ENCODE measurements around the gene KDM2B.

Gene KDM2B

DNA sequence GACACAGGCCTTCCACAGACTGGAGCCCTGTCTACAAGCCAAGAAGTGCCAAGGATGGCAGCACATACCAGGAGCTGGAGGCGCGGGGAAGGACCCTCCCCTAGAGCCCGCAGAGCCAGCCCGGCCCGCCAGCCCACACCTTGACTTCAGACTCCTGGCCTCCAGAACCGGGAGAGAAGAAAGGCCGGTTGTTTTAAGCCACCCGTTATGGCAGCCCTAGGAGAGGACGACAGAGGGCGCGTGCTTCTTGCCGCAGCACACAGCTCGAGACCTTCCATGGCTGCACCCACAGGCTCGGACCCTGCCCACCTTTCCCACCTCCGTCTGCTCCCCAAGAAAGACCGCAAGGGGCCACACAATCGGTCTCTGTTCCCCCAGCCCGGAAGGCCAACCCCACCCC lies 127.2 kb downstream of the KDM2B start:
- no peak for DNase-seq

DNA sequence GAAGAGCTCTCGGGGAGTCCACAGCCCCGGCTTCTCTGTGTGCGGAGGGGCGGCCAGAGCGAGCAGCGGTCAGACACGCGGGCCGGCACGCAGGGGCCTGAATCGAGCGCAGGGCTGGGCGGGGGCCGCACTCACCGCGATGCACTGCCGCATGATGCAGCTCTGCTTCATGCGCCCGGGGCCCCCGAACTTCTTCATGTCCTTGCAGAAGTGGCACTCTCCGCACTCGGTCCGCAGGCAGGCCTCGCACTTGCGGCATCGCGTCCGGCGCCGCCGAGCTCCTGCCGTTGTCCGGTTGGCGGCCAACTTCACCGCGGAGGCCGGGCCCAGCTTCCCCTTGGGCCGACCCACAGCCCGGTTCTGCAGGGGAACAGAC lies 127.8 kb downstream of the KDM2B start:
- DNase-seq: no peak

DNA sequence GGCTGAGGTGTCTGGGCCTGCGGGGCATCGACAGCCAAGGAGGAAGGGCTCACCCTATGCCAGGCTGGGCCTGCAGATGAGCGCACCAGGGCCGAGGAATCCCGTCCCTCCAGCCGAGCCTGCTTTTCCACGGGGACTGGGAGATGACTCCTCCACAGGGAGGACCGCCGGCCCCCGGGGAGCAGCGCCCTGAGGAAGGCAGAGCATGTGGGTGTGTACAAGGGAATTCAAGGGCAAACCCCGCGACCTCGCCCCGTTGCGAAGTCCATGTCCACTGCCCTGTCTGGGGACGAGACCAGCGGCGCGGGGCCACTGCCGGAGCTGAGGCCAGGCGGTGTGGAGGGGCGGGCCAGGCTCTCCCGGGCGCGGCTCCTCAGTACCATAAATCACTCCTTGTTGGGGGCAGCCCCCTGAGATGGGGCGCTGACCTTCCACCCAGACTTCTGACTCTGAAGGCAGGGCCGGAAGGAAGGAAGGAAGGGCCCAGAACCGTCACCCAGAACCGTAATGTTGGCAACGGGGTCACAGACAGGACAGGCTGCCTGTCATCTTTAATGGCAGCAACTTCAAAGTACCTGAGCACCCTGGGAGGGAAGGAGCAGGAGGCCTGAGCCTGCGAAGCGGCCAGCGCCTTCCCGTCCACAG lies 128.4 kb downstream of the KDM2B start:
- no peak for DNase-seq

DNA sequence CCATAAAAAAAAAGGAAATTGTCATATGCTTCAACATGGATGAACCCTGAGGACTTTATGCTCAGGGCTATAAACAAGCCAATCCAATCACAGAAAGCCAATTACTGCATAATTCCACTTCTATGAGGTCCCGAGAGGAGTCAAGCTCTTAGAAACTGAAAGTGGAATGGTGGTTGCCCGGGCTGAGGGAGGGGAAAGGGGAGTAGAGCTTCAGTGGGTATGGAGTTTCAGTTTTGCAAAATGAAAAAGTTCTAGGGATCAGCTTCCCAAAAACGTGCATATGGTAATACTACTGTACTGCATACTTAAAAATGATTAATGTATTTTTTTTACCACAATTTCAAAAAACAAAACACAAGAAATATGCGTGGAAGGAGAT lies 128.9 kb downstream of the KDM2B start:
- no peak for DNase-seq

DNA sequence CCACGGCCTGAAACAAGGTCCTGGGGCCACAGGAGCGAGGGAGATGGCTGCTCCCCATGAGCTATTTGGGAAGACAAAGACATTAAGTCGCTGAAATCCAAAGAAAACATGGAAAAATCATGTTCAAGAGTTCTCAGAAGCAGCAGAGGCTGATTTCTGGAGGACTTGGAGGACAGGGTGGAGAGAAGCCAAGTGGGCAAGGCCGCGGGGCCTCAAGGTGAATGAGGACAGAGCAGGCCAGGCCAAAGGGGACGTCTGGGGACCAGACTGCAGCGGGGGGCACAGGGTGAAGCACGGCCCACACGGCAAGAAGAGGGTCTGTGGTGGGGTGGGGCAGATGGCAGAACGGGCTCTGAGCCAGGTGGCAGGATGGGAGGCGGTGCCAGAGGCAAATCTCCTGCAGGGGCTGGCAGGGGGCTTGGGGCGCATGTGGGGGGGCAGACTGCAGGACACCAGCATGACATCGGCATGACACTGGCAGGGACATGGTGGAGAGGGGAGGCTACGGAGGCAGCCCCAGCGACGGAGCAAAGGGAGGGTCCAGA lies 132.0 kb downstream of the KDM2B start:
- DNase-seq: no peak

DNA sequence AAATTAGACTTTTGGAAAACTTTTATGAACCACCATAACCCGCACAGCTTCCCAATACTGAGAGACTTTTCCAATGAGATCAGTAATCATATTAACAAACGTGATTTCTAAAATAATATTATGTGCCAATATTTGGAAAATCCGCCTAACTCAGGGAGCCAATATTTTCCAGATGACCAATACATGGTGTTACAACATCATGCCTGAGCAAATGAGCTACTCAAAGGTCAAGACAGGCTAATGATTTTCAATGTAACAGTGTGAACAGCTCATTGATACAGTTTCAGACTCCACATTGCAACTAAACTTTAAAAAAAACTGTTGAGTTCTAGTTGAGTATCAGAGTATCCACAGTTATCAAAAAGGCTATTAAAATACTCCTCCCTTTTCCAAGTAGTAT lies 134.1 kb downstream of the KDM2B start:
- no peak for DNase-seq

DNA sequence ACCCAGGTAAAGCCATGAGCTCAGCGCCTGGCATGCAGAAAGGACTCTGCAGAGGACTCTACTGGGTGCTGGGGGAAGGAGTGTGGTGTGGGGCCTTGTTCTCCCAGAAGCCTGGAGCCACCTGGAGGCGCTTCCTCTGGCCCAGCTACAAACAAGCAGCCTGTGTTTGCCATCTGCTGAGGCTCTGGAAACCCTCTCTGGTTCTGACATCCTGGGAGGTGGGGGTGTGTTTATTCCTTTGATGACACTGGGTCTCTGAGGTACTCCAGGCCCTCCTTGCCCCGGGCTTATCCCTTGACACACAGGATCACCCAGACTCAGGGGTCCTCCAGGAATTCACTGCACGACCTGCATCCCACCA lies 136.0 kb downstream of the KDM2B start:
- DNase-seq: no peak

DNA sequence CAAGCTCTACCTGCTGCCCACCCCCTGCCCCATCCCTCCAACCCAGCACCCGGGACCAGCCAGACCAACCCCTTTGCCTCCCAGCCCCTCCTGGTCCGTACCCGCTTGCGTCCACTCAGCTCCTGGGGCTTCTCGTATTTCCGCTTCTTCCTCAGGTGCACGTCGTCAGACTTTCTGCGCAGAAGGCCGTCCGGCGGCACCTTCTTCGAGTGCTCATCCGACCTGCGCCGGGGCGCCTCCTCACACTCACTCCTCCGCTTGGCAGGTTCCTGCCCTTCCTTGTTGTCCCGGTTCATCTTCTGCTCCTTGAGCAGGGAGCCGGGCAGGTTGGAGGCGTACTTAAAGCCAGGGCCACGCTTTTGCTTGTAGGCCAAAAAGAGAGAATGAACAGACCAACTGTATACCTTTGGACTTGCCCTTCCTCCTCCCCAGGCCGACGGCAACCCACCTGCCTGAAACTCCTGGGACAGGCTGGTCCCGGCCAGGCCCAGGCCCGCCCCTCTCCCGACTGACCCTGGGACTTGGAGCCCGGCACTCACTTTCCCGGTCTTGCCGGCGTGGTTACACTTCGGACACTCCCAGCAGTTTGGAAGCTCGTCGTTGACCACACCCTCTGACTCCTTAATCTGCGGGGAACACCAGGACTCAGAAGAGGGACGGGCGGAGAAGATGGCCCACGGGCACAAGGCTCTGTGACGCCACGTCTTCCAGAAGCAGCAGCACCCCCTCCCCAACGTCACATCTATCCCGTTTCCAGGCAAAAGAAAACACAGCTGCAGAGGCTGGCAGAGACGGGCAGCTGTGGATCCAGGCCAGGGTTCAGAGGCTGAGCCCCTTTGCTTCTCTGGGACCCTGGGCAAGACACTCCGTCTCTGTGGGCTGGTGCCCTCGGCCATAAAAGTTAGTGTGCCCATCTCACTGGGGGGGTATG lies 136.6 kb downstream of the KDM2B start:
- no peak for DNase-seq

DNA sequence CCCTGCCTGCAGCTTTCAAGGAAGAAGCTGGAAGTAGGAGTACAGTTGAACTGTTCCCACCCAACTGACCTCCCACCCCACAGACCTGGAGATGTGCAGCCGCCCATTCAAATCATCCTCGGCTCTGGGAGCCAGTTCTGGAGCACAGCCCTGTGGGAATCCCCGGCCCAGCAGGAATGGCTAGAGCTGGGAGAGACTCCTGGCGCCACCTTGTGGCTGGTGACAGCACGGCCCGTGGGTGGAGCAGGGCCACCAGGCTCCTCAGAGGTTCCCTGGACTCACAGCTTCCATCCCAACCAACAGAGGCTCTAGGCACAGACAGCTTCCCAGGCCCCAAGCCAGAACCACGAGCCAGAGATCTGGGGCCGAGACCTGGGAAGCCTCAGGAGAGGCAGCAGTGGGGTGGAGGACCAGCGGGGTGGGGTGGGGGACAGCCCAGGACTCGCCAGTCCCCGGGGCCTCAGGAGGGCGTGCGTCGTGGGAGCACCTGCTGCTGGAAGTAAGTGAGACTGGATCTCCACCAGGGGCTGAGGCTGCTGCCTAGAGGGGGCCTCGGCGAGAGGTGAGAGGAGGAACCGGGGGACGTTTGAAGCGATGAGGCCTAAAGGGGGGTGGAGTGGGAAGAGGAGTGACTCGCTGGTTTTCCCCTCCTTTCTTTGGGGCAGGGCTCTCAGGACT lies 137.5 kb downstream of the KDM2B start:
- DNase-seq: peak in 1 of 2 donors; percentile 51

DNA sequence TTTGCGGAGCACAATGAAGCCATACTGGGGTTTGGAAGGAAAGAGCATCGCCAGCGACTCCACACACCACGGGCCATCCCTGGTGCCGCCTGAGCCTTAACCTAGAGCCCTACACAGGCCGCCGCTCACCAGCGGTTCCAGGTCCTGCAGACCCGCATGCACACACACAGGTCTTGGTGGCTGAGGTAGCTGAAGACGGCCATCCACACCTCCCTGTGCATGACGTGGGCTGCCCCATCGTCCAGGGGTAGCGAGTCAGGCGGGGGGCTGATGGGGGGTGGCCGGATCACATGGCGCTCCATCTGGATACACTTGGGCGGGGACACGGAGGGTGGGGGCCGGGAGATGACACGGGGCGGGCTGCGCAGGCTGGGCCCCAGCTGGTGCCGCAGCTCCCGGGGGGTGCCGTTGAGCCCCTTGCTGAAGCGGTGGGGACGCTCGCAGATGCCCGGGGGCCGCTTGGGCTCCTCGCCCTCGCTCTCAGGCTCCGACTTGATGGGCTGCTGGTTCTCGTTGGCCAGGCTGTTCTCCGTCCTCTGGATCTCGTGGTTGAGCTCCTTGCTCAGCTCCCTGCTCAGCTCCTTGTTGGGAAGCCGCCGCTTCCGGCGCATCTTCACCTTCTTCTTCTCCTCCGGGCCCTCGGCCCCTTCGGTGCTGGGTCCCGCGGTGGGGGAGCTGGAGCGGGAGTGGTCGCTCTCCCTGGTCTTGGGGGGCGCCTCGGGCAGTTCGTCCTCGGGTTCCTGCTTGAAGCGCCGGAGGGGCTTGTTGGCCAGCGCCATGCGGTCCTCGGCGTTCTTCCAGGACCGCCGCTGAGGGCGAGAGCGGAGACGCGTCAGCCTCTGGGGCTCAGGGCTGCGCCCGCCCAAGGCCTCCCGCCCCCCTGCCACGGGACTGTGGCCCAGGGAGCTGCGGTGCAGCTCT lies 138.5 kb downstream of the KDM2B start:
- DNase-seq: no peak

DNA sequence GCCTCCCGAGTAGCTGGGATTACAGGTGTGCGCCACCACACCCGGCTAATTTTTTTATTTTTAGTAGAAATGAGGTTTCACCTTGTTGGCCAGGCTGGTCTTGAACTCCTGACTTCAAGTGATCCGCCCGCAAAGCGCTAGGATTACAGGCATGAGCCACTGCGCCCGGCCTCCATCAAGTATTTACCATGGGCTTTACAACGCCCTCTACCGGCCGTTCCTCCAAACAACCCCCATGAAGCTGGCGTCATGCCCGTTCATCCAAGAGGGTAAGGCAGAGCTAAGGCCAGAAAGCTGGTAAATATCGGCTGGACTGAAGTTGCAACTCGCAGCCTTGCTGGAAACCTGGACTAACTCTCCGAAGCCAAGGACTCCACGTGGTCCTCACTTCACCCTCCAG lies 139.3 kb downstream of the KDM2B start:
- DNase-seq: no peak

DNA sequence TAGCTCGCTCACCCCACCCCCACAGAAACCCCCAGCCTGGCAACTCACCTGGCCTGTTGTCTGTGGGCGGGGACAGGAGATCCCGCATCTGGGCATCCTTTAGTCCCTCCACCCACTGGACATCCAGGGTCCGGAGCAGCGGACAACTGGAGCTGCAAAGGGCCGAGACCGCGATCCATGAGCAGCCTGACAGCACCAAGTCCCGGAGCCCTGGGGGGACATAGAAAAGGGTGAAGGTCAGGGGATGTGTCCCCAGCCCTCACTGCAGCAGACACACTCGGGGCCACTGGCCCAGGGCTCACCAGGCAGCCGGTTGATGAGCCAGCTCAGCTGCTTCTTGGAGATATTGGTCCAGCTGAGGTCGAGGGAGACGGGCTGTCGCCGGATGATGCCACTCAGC lies 140.1 kb downstream of the KDM2B start:
- no peak for DNase-seq

DNA sequence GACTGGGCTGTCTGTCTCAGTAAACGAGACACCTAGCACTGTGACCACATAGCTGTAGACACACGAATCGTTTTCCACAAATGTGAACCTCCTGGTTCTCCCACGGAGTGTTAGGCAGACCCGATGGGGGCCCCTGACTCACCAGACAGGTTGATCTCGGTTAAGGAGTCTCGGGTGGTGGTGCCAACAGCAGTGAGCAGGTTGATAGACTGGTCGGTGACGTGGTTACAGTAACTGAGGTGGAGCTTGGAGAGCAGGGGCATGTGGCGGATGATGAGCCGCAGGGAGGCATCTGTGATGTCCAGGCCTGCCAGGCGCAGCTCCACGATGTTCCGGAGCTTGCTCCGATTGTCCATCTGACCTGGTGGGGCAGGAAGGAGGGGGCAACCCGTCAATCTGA lies 141.1 kb downstream of the KDM2B start:
- DNase-seq: no peak

DNA sequence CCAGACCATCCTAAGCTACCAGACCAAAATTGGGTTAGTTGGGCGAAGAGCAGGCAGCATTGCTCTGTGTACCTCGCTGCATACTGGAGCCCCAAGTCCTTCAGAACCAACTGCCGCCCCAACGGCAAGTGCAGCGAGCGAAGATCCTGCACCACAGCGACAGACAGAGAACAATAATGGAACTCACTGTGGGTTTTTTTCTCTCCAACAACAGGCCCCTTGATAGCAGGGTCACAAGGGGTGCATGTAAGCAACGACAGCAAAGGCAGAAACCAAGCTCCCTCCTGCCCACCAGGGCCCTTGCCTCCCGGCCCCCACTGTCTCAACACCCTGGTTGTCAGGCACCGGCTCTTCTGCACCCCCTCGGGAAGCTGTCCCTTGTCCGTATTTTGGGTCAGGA lies 141.9 kb downstream of the KDM2B start:
- DNase-seq: no peak

DNA sequence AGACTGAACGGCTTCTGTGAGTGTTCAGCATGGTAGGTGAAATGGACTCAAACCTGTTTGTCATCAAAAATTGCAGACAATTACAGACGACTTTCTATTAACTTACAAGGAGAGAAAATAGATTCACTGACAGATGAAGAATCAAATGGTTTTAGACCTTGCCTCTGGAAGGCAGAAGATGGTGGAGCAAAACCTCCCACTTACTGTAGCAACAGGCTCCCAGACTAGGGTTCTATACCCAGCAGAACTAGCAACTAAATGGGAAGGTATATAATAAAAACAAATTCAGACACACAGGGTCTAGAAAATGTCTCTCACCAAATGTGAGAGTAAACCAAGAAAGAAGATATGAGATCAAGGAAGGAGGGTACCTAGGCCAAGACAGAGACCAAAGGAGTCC lies 144.1 kb downstream of the KDM2B start:
- no peak for DNase-seq

DNA sequence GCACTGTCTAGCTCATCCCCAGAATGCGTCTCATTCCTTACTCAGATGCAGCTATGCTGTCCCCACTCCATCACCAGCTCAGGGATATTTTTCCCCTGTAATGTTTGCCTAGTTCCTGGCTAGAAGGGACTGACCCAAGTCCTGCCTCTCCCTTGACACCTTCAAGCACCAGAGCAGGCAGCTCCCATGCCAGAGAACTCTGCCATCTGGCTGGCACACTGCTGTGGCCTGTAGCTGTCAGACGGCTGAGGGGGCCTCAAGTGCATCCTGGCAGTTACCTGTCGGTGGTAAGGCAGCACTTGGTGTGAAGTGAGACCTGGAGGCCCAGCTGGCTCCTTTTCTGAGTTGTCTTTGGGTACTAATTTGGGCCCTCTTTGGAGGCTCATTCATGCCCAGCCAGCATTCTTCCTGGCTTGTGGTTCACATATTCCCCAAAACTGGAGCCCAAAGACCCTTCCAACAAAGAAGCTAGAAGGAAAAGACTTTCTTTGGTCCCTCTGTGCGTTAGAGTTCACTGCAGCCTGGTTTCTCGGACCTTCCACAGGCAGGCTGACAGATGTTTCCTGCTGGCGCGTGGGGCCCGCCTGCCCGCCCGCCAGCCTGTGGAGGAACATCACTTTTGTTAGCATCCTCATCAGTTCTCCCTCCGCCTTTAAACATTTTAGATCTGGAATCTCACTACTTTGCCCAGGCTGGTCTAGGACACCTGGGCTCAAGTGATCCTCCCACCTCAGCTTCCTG lies 147.9 kb downstream of the KDM2B start:
- peak in 1 of 2 donors; percentile 52 for DNase-seq

DNA sequence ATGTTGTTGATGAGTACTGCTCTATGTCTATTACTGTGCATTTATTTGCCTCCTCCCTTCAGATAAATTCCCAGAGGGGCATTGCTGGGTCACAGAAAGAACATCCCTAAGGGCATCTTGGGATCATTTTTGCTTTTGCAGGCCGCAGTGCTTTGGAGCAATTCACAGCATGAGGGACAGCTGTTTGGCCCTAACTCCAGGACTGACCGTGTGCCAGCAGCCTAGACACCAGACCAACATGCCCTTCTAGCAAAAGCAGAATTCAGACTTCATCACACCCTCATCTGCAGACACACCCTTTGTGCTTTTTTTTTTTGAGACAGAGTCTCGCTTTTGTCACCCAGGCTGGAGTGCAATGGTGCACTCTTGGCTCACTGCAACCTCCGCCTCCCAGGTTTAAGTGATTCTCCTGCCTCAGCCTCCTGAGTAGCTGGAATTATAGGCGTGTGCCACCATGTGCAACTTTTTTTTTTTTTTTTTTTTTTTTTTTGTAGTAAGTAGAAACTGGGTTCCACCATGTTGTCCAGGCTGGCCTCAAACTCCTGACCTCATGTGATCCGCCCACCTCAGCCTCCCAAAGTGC lies 149.9 kb downstream of the KDM2B start:
- no peak for DNase-seq

DNA sequence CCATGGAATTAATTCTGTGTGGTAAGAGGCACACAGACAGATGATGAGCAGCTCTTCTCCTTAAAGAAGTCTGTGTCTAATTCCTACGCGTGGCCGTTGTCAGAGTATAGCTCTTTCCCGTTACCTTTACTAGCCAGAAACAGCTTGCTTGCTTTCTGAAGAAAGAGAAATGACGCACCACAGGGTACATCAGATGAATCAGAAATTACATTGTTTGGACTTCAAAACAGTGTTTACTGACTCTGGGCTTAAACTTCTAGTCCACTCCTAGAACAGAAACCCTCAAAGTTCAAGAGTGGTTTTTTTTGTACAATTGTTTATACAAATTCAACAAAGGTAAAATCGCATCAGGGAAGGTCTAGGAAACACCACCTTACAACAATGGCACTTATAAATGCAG lies 151.9 kb downstream of the KDM2B start:
- DNase-seq: no peak

DNA sequence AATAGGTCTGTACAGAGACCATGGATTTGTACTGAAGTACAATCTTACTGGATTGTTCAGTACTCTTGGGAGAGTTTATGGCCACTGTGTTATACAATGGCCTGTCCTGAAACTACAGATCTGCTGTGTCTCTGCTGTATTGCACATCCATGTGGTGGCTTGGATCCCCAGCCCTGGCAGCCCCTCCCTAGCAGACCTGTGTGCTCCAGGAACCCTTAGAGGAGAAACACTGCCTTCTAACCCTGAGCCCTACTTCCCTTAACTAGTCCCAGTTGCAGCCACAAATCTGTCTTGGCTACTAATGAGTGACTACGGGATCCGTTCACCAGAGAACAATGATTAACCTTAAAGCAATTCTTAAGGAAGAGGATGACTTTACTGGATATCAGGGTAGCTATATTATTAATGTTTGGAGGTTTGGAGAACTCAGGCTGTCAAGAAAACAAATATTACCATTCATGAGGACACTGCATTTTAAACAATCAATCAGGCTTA lies 153.2 kb downstream of the KDM2B start:
- DNase-seq: no peak

DNA sequence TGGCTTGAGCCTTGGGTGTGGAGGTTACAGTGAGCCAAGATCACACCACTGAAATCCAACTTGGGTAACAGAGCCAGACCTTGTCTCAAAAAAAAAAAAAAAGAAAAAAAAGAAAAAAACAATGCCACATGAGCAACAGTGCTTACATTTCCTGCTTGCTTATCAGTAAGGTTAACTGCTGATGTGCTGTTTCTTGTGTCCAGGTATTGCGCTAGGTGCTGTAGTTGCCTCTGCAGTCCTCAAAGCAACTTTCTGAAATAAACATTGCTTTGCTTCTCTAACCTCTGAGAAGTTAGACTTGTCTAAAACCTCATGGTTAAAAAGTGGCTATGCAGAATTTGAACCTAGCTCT lies 156.2 kb downstream of the KDM2B start:
- no peak for DNase-seq

Data from bone marrow (tissue), 2 donors.